Endothelial cell of umbilical vein (primary cell): ENCODE data around the gene FAM133A. TPM values are rescaled to one million over a fixed set of nuclear protein-coding genes. Genes with fewer than 3 reads are reported as not detected.

Experiments
- BruUV-seq: library from RNA; stranded (reverse); fragments of 400-500 nt; replicated peaks from 2 replicates; lab custom pipeline; 2021; lab: Mats Ljungman, UMichigan
- CTCF ChIA-PET: fragments of 300-600, 350-600 bp; sonication (Branson Sonifier 250); formaldehyde crosslinking; loops from one replicate; lab custom pipeline; 2021; ENCODE audit warnings: antibody characterized with exemption, inconsistent platforms; lab: Charles Lee
- POLR2A ChIA-PET: fragments of 300-600, 350-600 bp; sonication (Branson Sonifier 250); formaldehyde crosslinking; loops from one replicate; lab custom pipeline; 2021; ENCODE audit warnings: antibody characterized with exemption, inconsistent platforms; lab: Charles Lee
- DNase-seq: peaks from one replicate; pipeline ENCODE4 v3.0.0-alpha.2; 2011; ENCODE audit warnings: low read depth, low spot score
- FAIRE-seq: peaks from 2 replicates; lab custom pipeline; 2011; peaks lifted over from hg19 to GRCh38; lab: Jason Lieb, UNC
- H2AFZ ChIP-seq: 2 replicates; pipeline ENCODE4 v1.6.0; 2012; ENCODE audit warnings: low read depth, low read length, control low read depth, inconsistent platforms
- H3K27ac ChIP-seq: 2 replicates; pipeline ENCODE4 v1.5.1; 2011; ENCODE audit warnings: low read depth, mild to moderate bottlenecking, control low read depth, low read length, moderate library complexity; ENCODE audit not compliant: insufficient read depth
- H3K27me3 ChIP-seq, 2 experiments: 2 replicates each; pipeline versions ENCODE4 v1.6.0 to v1.6.1; 2011; ENCODE audit warnings: low read length in 2 of 2, mixed read lengths in 1 of 2; ENCODE audit not compliant: control insufficient read depth in 2 of 2, insufficient read depth in 2 of 2
- H3K36me3 ChIP-seq, 2 experiments: 2 replicates in 1 of 2; 3 replicates in 1 of 2; pipeline ENCODE4 v1.5.1; 2011; ENCODE audit warnings: low read length in 2 of 2, mild to moderate bottlenecking in 1 of 2, moderate library complexity in 1 of 2; ENCODE audit not compliant: control insufficient read depth in 2 of 2, insufficient read depth in 2 of 2; ENCODE audit errors: extremely low read depth in 1 of 2
- H3K4me1 ChIP-seq: 3 replicates; pipeline ENCODE4 v1.5.1; 2011; ENCODE audit warnings: mild to moderate bottlenecking, low read length; ENCODE audit not compliant: control insufficient read depth, insufficient read depth; ENCODE audit errors: extremely low read depth
- H3K4me2 ChIP-seq: 2 replicates; pipeline ENCODE4 v1.6.1; 2011; ENCODE audit warnings: low read length, control low read depth, mixed read lengths; ENCODE audit not compliant: insufficient read depth
- H3K4me3 ChIP-seq, 3 experiments: fragments of 200-600 bp in 1 of 3; sonication (generic), shearing (Covaris generic) in 1 of 3; replicated peaks in 1 of 3; 2 replicates each; pipeline ENCODE4 v1.5.1; 2011 to 2016; ENCODE audit warnings: control low read depth in 3 of 3, low read length in 3 of 3, mild to moderate bottlenecking in 2 of 3, inconsistent platforms in 1 of 3, low read depth in 1 of 3, moderate library complexity in 1 of 3; ENCODE audit not compliant: insufficient read depth in 1 of 3
- H3K79me2 ChIP-seq: 2 replicates; pipeline ENCODE4 v1.6.0; 2012; ENCODE audit warnings: low read length, inconsistent platforms; ENCODE audit not compliant: control insufficient read depth, insufficient read depth
- H3K9ac ChIP-seq: replicated peaks from 2 replicates; pipeline ENCODE3; 2011; ENCODE audit warnings: low read length, control low read depth; ENCODE audit not compliant: insufficient read depth; ENCODE audit errors: extremely low read depth
- H3K9me1 ChIP-seq: replicated peaks from 3 replicates; pipeline ENCODE4 v1.6.0; 2011; ENCODE audit warnings: mild to moderate bottlenecking, low read length; ENCODE audit not compliant: control insufficient read depth, insufficient read depth; ENCODE audit errors: extremely low read depth
- H3K9me3 ChIP-seq: replicated peaks from 2 replicates; pipeline ENCODE4 v1.5.1; 2012; ENCODE audit warnings: low read length, inconsistent platforms; ENCODE audit not compliant: control insufficient read depth, insufficient read depth
- H4K20me1 ChIP-seq: replicated peaks from 2 replicates; pipeline ENCODE3; 2011; ENCODE audit warnings: mild to moderate bottlenecking, low read length; ENCODE audit not compliant: control insufficient read depth, insufficient read depth; ENCODE audit errors: extremely low read depth
- EZH2 ChIP-seq: IDR thresholded peaks from 2 replicates; pipeline ENCODE4 v1.6.1; 2012; ENCODE audit warnings: borderline replicate concordance, low read depth, mild to moderate bottlenecking, moderate library complexity, low read length, inconsistent platforms; ENCODE audit not compliant: severe bottlenecking
- FOS ChIP-seq: IDR thresholded peaks from 2 replicates; pipeline ENCODE4 v1.6.1; 2011; ENCODE audit warnings: mild to moderate bottlenecking, low read length, moderate library complexity, borderline replicate concordance; ENCODE audit not compliant: insufficient read depth
- GATA2 ChIP-seq: IDR thresholded peaks from 2 replicates; pipeline ENCODE4 v1.7.0; 2011; ENCODE audit warnings: low read depth, mild to moderate bottlenecking, moderate library complexity, mixed read lengths, low read length; ENCODE audit not compliant: insufficient read length, insufficient read depth
- JUN ChIP-seq: IDR thresholded peaks from 2 replicates; pipeline ENCODE4 v1.6.1; 2011; ENCODE audit warnings: borderline replicate concordance, low read depth; ENCODE audit not compliant: insufficient read length, insufficient read depth
- MYC ChIP-seq: IDR thresholded peaks from one replicate; pipeline ENCODE4 v1.6.1; 2011; ENCODE audit warnings: mild to moderate bottlenecking, low read depth, low read length
- POLR2A ChIP-seq: IDR thresholded peaks from 2 replicates; pipeline ENCODE4 v1.6.1; 2012; ENCODE audit warnings: low read depth, mild to moderate bottlenecking, control low read depth, low read length
- POLR2AphosphoS5 ChIP-seq: IDR thresholded peaks from 2 replicates; pipeline ENCODE4 v1.6.1; 2012; ENCODE audit warnings: low read depth, mild to moderate bottlenecking, control low read depth, low read length, moderate library complexity; ENCODE audit not compliant: insufficient read depth
- dilution Hi-C: fragments of 300-500 bp; cut with MboI; formaldehyde crosslinking; loops from one replicate; pipeline ENCODE4 v1.15.0; 2019; ENCODE audit warnings: low sequenced_read_pairs; ENCODE audit not compliant: extremely low pct_ligation_motif_present
- intact Hi-C: fragments of 100-400 bp; cut with micrococcal nuclease; formaldehyde crosslinking; loops from one replicate; pipeline ENCODE4 v1.10.0; 2022
- polyA plus RNA-seq, 4 experiments: library from polyadenylated mRNA; depleted of rRNA in 3 of 4; stranded (reverse) in 3 of 4; unstranded in 1 of 4; fragments of >200 nt; gene quantifications; 2 replicates each; pipeline versions ENCODE4 v1.2.1 to v1.2.3, GENCODE V29; 2011 to 2012; ENCODE audit warnings: missing spikeins in 1 of 4
- total RNA-seq: library from RNA; stranded (reverse); gene quantifications from 2 replicates; pipeline ENCODE4 v1.2.3, GENCODE V29; 2021
- TF ChIP-seq, protein P1 (sequence below), 2 donors: IDR thresholded peaks; 1 replicate in 1 of 2; 2 replicates in 1 of 2; pipeline ENCODE4 v1.5.1; 2011; ENCODE audit warnings: low read length in 2 of 2, mild to moderate bottlenecking in 2 of 2, moderate library complexity in 2 of 2, control low read depth in 1 of 2, inconsistent platforms in 1 of 2, low read depth in 1 of 2; ENCODE audit not compliant: insufficient read depth in 1 of 2; ENCODE audit errors: extremely low read depth in 1 of 2
- TF ChIP-seq, protein P2 (sequence below): IDR thresholded peaks from 2 replicates; pipeline ENCODE4 v1.6.1; 2011; ENCODE audit not compliant: insufficient read depth, insufficient read length

Gene FAM133A
- total and polyA plus RNA-seq, 2 donors (not counting 3 experiments of a cell fraction or from before 2014, with no cell fraction given) = not detected

DNA sequence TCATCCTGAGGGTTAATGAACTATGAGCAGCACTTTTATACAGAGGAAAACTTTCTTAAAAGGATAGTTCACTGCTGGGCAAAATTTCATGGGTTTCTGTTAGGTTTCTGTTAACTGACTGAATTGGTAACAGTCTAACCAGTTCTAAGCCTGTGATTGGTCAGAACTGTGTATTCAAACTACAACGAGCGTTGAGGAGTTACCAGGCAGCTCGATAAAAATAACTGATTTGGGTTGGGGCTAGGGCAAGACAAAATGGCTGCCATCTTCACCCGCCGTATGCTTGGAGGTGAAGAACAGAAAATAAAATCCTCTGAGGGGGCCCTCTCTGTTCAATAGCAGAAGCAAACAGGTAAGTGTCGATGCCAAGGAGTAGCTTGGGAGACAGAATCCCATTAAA is 22.0 kb downstream of the FAM133A start:
- Histone ChIP-seq H3K27ac (no peak overlapping the region), H3K4me1 (no peaks in the 10 kb centered on the region), H3K9me3 (no peaks in the 10 kb centered on the region), H3K79me2 (no peaks in the 10 kb centered on the region), H3K27me3 (no peaks in the 10 kb centered on the region), H3K36me3 (no peaks in the 10 kb centered on the region), H3K9me1 (no peaks in the 10 kb centered on the region), H4K20me1 (no peaks in the 10 kb centered on the region), H3K9ac (no peak overlapping the region), H3K4me2 (no peak overlapping the region), H2AFZ (no peak overlapping the region), H3K4me3 (no peak overlapping the region)
- CTCF ChIA-PET = no interaction called here
- FAIRE-seq (no peak), DNase-seq (no peak)
- dilution Hi-C loops (no loop called here), intact Hi-C loops (no loop called here)
- no peak for TF ChIP-seq GATA2
- no peak for TF ChIP-seq POLR2AphosphoS5
- TF ChIP-seq JUN = no peak
- TF ChIP-seq, protein P1, sequence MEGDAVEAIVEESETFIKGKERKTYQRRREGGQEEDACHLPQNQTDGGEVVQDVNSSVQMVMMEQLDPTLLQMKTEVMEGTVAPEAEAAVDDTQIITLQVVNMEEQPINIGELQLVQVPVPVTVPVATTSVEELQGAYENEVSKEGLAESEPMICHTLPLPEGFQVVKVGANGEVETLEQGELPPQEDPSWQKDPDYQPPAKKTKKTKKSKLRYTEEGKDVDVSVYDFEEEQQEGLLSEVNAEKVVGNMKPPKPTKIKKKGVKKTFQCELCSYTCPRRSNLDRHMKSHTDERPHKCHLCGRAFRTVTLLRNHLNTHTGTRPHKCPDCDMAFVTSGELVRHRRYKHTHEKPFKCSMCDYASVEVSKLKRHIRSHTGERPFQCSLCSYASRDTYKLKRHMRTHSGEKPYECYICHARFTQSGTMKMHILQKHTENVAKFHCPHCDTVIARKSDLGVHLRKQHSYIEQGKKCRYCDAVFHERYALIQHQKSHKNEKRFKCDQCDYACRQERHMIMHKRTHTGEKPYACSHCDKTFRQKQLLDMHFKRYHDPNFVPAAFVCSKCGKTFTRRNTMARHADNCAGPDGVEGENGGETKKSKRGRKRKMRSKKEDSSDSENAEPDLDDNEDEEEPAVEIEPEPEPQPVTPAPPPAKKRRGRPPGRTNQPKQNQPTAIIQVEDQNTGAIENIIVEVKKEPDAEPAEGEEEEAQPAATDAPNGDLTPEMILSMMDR (IDR thresholded peaks at IDR 0.05; ENCODE audit: extremely low read depth in 1 of 2, insufficient read depth in 1 of 2, low read depth in 1 of 2, low read length in 2 of 2) = no peak
- TF ChIP-seq FOS = no peak
- TF ChIP-seq, protein P2, sequence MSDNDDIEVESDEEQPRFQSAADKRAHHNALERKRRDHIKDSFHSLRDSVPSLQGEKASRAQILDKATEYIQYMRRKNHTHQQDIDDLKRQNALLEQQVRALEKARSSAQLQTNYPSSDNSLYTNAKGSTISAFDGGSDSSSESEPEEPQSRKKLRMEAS = no peak
- TF ChIP-seq EZH2 = no peak
- TF ChIP-seq MYC = no peak
- no peak for TF ChIP-seq POLR2A
- BruUV-seq = no TSS peak
- POLR2A ChIA-PET = no interaction called here
